ENCODE measurements around the gene NFX1.
"Not testable (repeated sequence)": the region's sequence is repeated elsewhere in the genome, so short reads cannot be mapped to it uniquely, and the experiment has no call there.

NFX1 gene

GRCh38 chr9:33364127-33364526 lies 73.8 kb downstream of the NFX1 start:
- ATAC-seq (replicated peaks): no peak
- no peak for DNase-seq
- peaks cover 46% of the 10 kb centered on the region for H3K36me3 Mint-ChIP-seq (ENCODE audit: insufficient read depth)

GRCh38 chr9:33364814-33365213 lies 74.5 kb downstream of the NFX1 start:
- ATAC-seq (replicated peaks); H3K27me3 Mint-ChIP-seq; DNase-seq; H3K4me1 Mint-ChIP-seq (ENCODE audit: low read depth in 2 of 2); H3K9me3 Mint-ChIP-seq; H3K4me3 Mint-ChIP-seq: not testable (repeated sequence)
- peak overlapping the region in 1 of 2 donors; percentile 74 for H3K27ac Mint-ChIP-seq
- peaks cover 52% of the 10 kb centered on the region for H3K36me3 Mint-ChIP-seq (ENCODE audit: insufficient read depth)

More at GRCh38 chr9:33364127-33364526, 73.8 kb downstream of the NFX1 start:
- Mint-ChIP-seq H3K9me3 (no peaks in the 10 kb centered on the region), H3K27me3 (no peaks in the 10 kb centered on the region), H3K27ac (peak overlapping the region in 1 of 2 donors; percentile 22), H3K4me3 (no peak overlapping the region), H3K4me1 (ENCODE audit: low read depth in 2 of 2) (no peaks in the 10 kb centered on the region)

GRCh38 chr9:33366979-33367480 lies 76.7 kb downstream of the NFX1 start:
- ATAC-seq (replicated peaks) (no peak), DNase-seq (no peak)
- Mint-ChIP-seq H3K4me1 (ENCODE audit: low read depth in 2 of 2) (no peaks in the 10 kb centered on the region), H3K27me3 (no peaks in the 10 kb centered on the region), H3K27ac (peak overlapping the region in 1 of 2 donors; percentile 49), H3K36me3 (ENCODE audit: insufficient read depth) (peaks cover 61% of the 10 kb centered on the region), H3K9me3 (no peaks in the 10 kb centered on the region), H3K4me3 (no peak overlapping the region)

- Mint-ChIP-seq H3K27me3 (no peaks in the 10 kb centered on the region), H3K27ac (no peak overlapping the region), H3K4me3 (no peak overlapping the region), H3K4me1 (ENCODE audit: low read depth in 2 of 2) (no peaks in the 10 kb centered on the region), H3K36me3 (ENCODE audit: insufficient read depth) (peaks cover 32% of the 10 kb centered on the region), H3K9me3 (no peaks in the 10 kb centered on the region)
- no peak for ATAC-seq (replicated peaks)
- no peak for DNase-seq
These were observed 82.6 kb downstream of the NFX1 start for GRCh38 chr9:33372900-33373299.

- Mint-ChIP-seq H3K27ac (no peak overlapping the region), H3K36me3 (ENCODE audit: insufficient read depth) (peaks cover 23% of the 10 kb centered on the region)
- no peak for ATAC-seq (replicated peaks)
These were observed 83.9 kb downstream of the NFX1 start for GRCh38 chr9:33374190-33374589.

GRCh38 chr9:33374634-33375237 lies 84.4 kb downstream of the NFX1 start:
- peaks cover 18% of the 10 kb centered on the region for H3K36me3 Mint-ChIP-seq (ENCODE audit: insufficient read depth)
- ATAC-seq (replicated peaks) (peak; percentile 92), DNase-seq (peak; percentile 58 to 60 (median 58))
- H3K4me1 Mint-ChIP-seq (ENCODE audit: low read depth in 2 of 2): no peaks in the 10 kb centered on the region
- no peaks in the 10 kb centered on the region for H3K9me3 Mint-ChIP-seq
- peak overlapping the region in 1 of 2 donors; percentile 33 for H3K27ac Mint-ChIP-seq
- H3K4me3 Mint-ChIP-seq: no peak overlapping the region
- H3K27me3 Mint-ChIP-seq: no peaks in the 10 kb centered on the region

More at GRCh38 chr9:33374190-33374589, 83.9 kb downstream of the NFX1 start:
- Mint-ChIP-seq H3K4me1 (ENCODE audit: low read depth in 2 of 2) (no peaks in the 10 kb centered on the region), H3K4me3 (no peak overlapping the region), H3K9me3 (no peaks in the 10 kb centered on the region), H3K27me3 (no peaks in the 10 kb centered on the region)
- DNase-seq: no peak

- Mint-ChIP-seq H3K4me1 (ENCODE audit: low read depth in 2 of 2) (no peaks in the 10 kb centered on the region), H3K27me3 (no peaks in the 10 kb centered on the region), H3K9me3 (no peaks in the 10 kb centered on the region), H3K36me3 (ENCODE audit: insufficient read depth) (peaks cover 12% of the 10 kb centered on the region), H3K4me3 (no peak overlapping the region), H3K27ac (peak overlapping the region in 1 of 2 donors; percentile 33)
- no peak for DNase-seq
- peak; percentile 14 for ATAC-seq (replicated peaks)
These were observed 85.0 kb downstream of the NFX1 start for GRCh38 chr9:33375238-33375840.

GRCh38 chr9:33375841-33376321 lies 85.6 kb downstream of the NFX1 start:
- H3K4me1 Mint-ChIP-seq (ENCODE audit: low read depth in 2 of 2): no peaks in the 10 kb centered on the region
- DNase-seq: no peak
- no peak overlapping the region for H3K4me3 Mint-ChIP-seq
- peaks cover 6% of the 10 kb centered on the region for H3K36me3 Mint-ChIP-seq (ENCODE audit: insufficient read depth)
- H3K27ac Mint-ChIP-seq: peak overlapping the region in 1 of 2 donors; percentile 42
- H3K27me3 Mint-ChIP-seq: no peaks in the 10 kb centered on the region
- no peak for ATAC-seq (replicated peaks)
- H3K9me3 Mint-ChIP-seq: no peaks in the 10 kb centered on the region

- ATAC-seq (replicated peaks) (no peak), DNase-seq (no peak)
- no peaks in the 10 kb centered on the region for H3K9me3 Mint-ChIP-seq
- no peaks in the 10 kb centered on the region for H3K27me3 Mint-ChIP-seq
- H3K4me3 Mint-ChIP-seq: no peak overlapping the region
- H3K27ac Mint-ChIP-seq: no peak overlapping the region
- H3K36me3 Mint-ChIP-seq (ENCODE audit: insufficient read depth): peaks cover 6% of the 10 kb centered on the region
- no peaks in the 10 kb centered on the region for H3K4me1 Mint-ChIP-seq (ENCODE audit: low read depth in 2 of 2)
These were observed 86.9 kb downstream of the NFX1 start for GRCh38 chr9:33377089-33377715.

GRCh38 chr9:33378121-33378795 lies 87.9 kb downstream of the NFX1 start:
- Mint-ChIP-seq H3K27me3 (no peaks in the 10 kb centered on the region), H3K9me3 (no peaks in the 10 kb centered on the region)

GRCh38 chr9:33379666-33380389 lies 89.5 kb downstream of the NFX1 start:
- H3K36me3 Mint-ChIP-seq (ENCODE audit: insufficient read depth): peaks cover 6% of the 10 kb centered on the region
- no peak for DNase-seq
- H3K27ac Mint-ChIP-seq: no peak overlapping the region

More at GRCh38 chr9:33378121-33378795, 87.9 kb downstream of the NFX1 start:
- ATAC-seq (replicated peaks) (no peak), DNase-seq (no peak)
- no peak overlapping the region for H3K4me3 Mint-ChIP-seq
- peaks cover 6% of the 10 kb centered on the region for H3K36me3 Mint-ChIP-seq (ENCODE audit: insufficient read depth)
- H3K4me1 Mint-ChIP-seq (ENCODE audit: low read depth in 2 of 2): no peaks in the 10 kb centered on the region
- no peak overlapping the region for H3K27ac Mint-ChIP-seq

GRCh38 chr9:33380390-33381094 lies 90.2 kb downstream of the NFX1 start:
- no peak overlapping the region for H3K4me3 Mint-ChIP-seq
- no peak overlapping the region for H3K27ac Mint-ChIP-seq
- H3K4me1 Mint-ChIP-seq (ENCODE audit: low read depth in 2 of 2): no peaks in the 10 kb centered on the region
- H3K36me3 Mint-ChIP-seq (ENCODE audit: insufficient read depth): peaks cover 6% of the 10 kb centered on the region
- no peaks in the 10 kb centered on the region for H3K9me3 Mint-ChIP-seq
- no peak for DNase-seq
- no peak for ATAC-seq (replicated peaks)
- no peaks in the 10 kb centered on the region for H3K27me3 Mint-ChIP-seq

More at GRCh38 chr9:33379666-33380389, 89.5 kb downstream of the NFX1 start:
- Mint-ChIP-seq H3K4me3 (no peak overlapping the region), H3K27me3 (no peaks in the 10 kb centered on the region), H3K9me3 (no peaks in the 10 kb centered on the region), H3K4me1 (ENCODE audit: low read depth in 2 of 2) (no peaks in the 10 kb centered on the region)
- no peak for ATAC-seq (replicated peaks)

All from effector memory CD8-positive, alpha-beta T cell (primary cell).